Peyer's patch (tissue), 4 donors: ENCODE data around the gene HEATR3. TPM values are rescaled to one million over a fixed set of nuclear protein-coding genes. Genes with fewer than 3 reads are reported as not detected.
A peak's percentile ranks its signal among the peaks of the same experiment; 100 is the strongest.

ENCODE experiments used
- DNase-seq, 3 donors: peaks; one replicate each; pipeline ENCODE4 v3.0.0-alpha.2; 2017 to 2019
- H3K27ac ChIP-seq, 4 donors: fragments of 200-600 bp; sonication (generic); one replicate each; pipeline ENCODE4 v1.5.1; 2016 to 2019
- H3K27me3 ChIP-seq, 2 donors: fragments of 200-600 bp; sonication (generic); one replicate each; pipeline ENCODE4 v1.5.1; 2019
- H3K36me3 ChIP-seq, 3 donors: fragments of 200-600 bp; sonication (generic); one replicate each; pipeline ENCODE4 v1.5.1; 2016 to 2019
- H3K4me1 ChIP-seq, 4 donors: fragments of 200-600 bp; sonication (generic); one replicate each; pipeline ENCODE4 v1.5.1; 2016 to 2019
- H3K4me3 ChIP-seq, 4 donors: fragments of 200-600 bp; sonication (generic); 1 replicate in 3 of 4; 2 replicates in 1 of 4; pipeline ENCODE4 v1.5.1; 2016 to 2019; ENCODE audit warnings: mild to moderate bottlenecking in 1 of 4
- H3K9me3 ChIP-seq, 4 donors: fragments of 200-600 bp; sonication (generic); one replicate each; pipeline ENCODE4 v1.5.1; 2016 to 2019; ENCODE audit warnings: mild to moderate bottlenecking in 1 of 4
- POLR2A ChIP-seq, 2 donors: fragments of 450-650 bp; IDR thresholded peaks; one replicate each; pipeline ENCODE4 v1.5.1; 2017; ENCODE audit warnings: antibody characterized with exemption in 2 of 2, mild to moderate bottlenecking in 2 of 2, moderate library complexity in 2 of 2
- total RNA-seq, 4 donors: library from RNA; depleted of rRNA; stranded (reverse); fragments of >200 nt; gene quantifications; one replicate each; pipeline ENCODE4 v1.1.0, GENCODE V29; 2016
- TF ChIP-seq, protein P1 (sequence below), 6 experiments: fragments of 450-650 bp in 4 of 6; fragments of 200-600 bp in 2 of 6; sonication (generic) in 1 of 6; IDR thresholded peaks; one replicate each; pipeline ENCODE4 v1.5.1; 2017 to 2019; ENCODE audit warnings: antibody characterized with exemption in 6 of 6, mild to moderate bottlenecking in 3 of 6, moderate library complexity in 1 of 6

Gene HEATR3
- total RNA-seq, 4 donors from 2014 or later = 22.4 to 39.7 (median 29.6) TPM

DNA sequence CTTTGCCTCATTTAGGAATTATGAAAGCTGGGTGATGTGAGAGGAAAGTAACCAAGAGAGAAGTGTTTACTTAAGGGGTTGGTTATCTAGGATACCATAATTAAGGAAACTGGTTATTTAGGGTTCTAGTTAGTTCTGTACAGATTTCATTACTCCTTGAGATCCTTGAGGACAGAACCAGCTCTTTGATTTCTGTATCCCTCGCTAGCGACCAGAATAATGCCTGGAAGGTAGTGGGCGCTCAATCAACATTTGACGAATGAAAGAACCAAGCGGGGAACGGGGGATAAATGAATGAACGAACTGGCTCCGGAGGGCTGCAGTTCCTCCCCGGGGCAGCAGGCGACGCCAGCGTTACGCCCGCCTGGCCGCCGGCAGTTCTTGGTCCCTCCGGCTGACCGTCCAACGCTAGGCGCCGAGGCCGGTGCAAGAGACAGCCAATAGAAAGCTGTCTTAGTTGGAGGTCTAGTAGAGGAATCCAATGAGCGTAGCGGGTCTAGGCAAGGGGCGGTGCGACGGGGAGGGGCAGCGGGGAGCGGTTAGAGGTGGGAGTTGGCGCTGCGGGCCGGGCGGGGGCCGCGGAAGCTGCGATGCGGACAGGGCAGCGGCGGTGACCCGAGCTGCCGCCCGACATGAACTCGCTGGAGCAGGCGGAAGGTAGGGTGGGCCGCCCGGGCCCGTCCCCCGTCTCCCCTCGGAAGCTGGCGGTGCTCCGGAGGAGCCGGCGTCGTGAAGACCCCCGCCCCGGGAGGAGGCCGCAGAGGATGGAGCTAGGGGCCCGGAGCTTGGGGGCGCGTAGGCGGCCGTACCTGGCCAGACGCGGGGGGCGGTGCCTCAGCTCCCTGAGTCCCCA is 40.9 kb upstream of the HEATR3 start, which contains the start of gene CNEP1R1:
CNEP1R1 (plus strand) TSS at position 542 of the 853 bp plus-strand sequence; CDS start at position 633, 91 bp downstream.
- Histone ChIP-seq H3K4me1 (peaks cover 0 to 18% (median 3%) of the 10 kb centered on the region in 4 donors), H3K4me3 (peak within 1 kb of the TSS; percentile 90 to 99 (median 93)), H3K27ac (peak within 1 kb of the TSS; percentile 75 to 87 (median 83)), H3K36me3 (peaks cover 0 to 6% (median 0%) of the 10 kb centered on the region in 3 donors), H3K27me3 (no peaks in the 10 kb centered on the region), H3K9me3 (no peaks in the 10 kb centered on the region)
- TF ChIP-seq, protein P1, sequence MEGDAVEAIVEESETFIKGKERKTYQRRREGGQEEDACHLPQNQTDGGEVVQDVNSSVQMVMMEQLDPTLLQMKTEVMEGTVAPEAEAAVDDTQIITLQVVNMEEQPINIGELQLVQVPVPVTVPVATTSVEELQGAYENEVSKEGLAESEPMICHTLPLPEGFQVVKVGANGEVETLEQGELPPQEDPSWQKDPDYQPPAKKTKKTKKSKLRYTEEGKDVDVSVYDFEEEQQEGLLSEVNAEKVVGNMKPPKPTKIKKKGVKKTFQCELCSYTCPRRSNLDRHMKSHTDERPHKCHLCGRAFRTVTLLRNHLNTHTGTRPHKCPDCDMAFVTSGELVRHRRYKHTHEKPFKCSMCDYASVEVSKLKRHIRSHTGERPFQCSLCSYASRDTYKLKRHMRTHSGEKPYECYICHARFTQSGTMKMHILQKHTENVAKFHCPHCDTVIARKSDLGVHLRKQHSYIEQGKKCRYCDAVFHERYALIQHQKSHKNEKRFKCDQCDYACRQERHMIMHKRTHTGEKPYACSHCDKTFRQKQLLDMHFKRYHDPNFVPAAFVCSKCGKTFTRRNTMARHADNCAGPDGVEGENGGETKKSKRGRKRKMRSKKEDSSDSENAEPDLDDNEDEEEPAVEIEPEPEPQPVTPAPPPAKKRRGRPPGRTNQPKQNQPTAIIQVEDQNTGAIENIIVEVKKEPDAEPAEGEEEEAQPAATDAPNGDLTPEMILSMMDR (IDR thresholded peaks at IDR 0.05) = peak; percentile 100
- TF ChIP-seq POLR2A (IDR thresholded peaks at IDR 0.05) = peak; percentile 39 to 59
- peak; percentile 91 to 96 (median 96) for DNase-seq

DNA sequence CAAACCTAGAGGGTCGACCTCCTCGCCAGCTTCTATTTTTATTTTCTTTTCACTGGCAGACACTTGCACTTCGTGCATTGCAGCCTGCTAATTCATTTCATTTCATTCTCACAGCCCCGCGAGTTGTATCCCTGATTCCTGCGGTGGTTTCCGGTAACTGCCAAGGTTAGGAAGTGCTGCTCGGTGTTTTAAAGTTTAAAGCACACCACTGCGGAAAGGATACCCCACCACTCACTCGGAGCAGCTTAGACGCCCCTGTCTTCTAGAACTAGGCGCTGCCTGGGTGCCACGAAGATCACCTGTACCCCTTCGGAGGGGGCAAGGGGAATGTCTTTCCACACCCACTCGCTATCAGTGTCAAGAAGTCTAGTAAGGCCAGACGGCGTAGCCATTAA is 40.2 kb upstream of the HEATR3 start:
- no peaks in the 10 kb centered on the region for H3K9me3 ChIP-seq
- H3K4me3 ChIP-seq = peak overlapping the region; percentile 90 to 99 (median 93)
- peaks cover 0 to 13% (median 0%) of the 10 kb centered on the region in 3 donors for H3K36me3 ChIP-seq
- no peaks in the 10 kb centered on the region for H3K27me3 ChIP-seq
- H3K27ac ChIP-seq = peak overlapping the region; percentile 75 to 87 (median 83)
- TF ChIP-seq POLR2A (IDR thresholded peaks at IDR 0.05) = no peak
- TF ChIP-seq, protein P1 (IDR thresholded peaks at IDR 0.05) = no peak
- peaks cover 0 to 18% (median 3%) of the 10 kb centered on the region in 4 donors for H3K4me1 ChIP-seq
- DNase-seq = peak in 2 of 3 donors; percentile 48 to 63

DNA sequence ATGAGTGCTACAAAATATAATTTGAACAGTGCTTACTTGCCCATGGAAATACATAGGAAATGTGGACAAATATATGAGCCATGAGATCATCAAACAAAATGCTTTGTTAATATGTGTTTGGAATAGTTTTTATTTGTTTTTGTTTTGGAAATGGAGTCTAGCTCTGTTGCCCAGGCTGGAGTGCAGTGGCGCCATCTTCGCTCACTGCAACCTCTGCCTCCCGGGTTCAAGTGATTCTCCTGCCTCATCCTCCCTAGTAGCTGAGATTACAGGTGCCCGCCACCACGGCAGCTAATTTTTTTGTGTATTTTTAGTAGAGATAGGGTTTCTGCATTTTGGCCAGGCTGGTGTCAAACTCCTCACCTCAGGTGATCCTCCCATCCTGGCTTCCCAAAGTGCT is 37.9 kb upstream of the HEATR3 start:
- no peak overlapping the region for H3K27ac ChIP-seq
- H3K27me3 ChIP-seq = no peaks in the 10 kb centered on the region
- H3K9me3 ChIP-seq = no peaks in the 10 kb centered on the region
- peaks cover 0 to 34% (median 0%) of the 10 kb centered on the region in 3 donors for H3K36me3 ChIP-seq
- peaks cover 0 to 18% (median 3%) of the 10 kb centered on the region in 4 donors for H3K4me1 ChIP-seq
- TF ChIP-seq, protein P1 (IDR thresholded peaks at IDR 0.05) = no peak
- no peak for TF ChIP-seq POLR2A (IDR thresholded peaks at IDR 0.05)
- DNase-seq = no peak
- no peak overlapping the region for H3K4me3 ChIP-seq

DNA sequence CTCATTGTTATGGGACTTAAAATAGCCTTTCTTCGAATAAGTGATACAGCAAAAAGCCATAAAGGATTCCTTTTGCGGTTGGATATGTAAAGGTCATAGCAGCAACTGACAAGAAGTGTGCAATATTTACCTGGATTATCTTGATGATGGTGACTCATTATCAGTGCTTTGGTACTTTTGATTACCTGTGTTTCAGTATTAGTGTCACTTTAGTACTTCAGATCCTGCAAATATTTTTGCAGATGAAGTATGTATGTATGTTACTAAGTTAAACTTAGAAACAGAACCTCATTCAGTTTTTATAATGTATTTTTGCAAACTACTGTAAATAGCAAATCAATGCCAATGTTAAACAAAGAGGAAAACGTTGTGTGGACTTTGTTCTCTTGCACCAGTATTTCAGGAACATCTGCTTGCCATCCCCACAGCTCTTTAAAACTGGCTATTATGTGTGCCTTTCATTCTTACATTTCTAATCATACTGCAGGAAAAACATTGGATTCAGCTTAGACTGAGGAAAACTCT is 30.2 kb upstream of the HEATR3 start:
- no peak overlapping the region for H3K4me3 ChIP-seq
- no peak for TF ChIP-seq POLR2A (IDR thresholded peaks at IDR 0.05)
- TF ChIP-seq, protein P1 (IDR thresholded peaks at IDR 0.05) = no peak
- H3K27ac ChIP-seq = no peak overlapping the region
- peaks cover 0 to 15% (median 0%) of the 10 kb centered on the region in 4 donors for H3K4me1 ChIP-seq
- H3K36me3 ChIP-seq = peaks cover 0 to 48% (median 0%) of the 10 kb centered on the region in 3 donors
- no peaks in the 10 kb centered on the region for H3K9me3 ChIP-seq
- no peak for DNase-seq
- H3K27me3 ChIP-seq = no peaks in the 10 kb centered on the region

DNA sequence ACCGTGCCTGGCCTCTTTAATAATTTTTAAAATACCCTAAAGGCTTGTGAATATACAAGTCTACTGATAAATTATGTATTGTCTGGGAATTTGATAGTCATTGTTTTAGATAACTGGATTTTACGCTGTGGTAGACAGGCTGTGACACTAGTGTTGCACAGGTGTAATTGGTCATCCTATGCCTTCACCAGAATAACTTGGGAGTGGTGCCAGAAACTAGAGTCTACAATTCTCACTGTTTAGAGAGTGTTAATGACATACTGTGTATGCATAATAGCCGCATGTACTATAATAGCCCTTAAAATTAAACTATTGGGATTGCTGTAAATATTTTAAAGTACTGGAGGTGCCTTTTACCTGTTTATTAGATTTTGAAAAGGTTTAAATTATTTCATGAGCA is 29.3 kb upstream of the HEATR3 start:
- H3K4me3 ChIP-seq = no peak overlapping the region
- H3K27me3 ChIP-seq = no peaks in the 10 kb centered on the region
- peaks cover 0 to 40% (median 0%) of the 10 kb centered on the region in 3 donors for H3K36me3 ChIP-seq
- DNase-seq = no peak
- H3K9me3 ChIP-seq = no peaks in the 10 kb centered on the region
- H3K4me1 ChIP-seq = peaks cover 0 to 15% (median 0%) of the 10 kb centered on the region in 4 donors
- no peak for TF ChIP-seq POLR2A (IDR thresholded peaks at IDR 0.05)
- TF ChIP-seq, protein P1 (IDR thresholded peaks at IDR 0.05) = no peak
- no peak overlapping the region for H3K27ac ChIP-seq
